ENCODE data around the gene TEAD4.

The TEAD4 gene

DNA sequence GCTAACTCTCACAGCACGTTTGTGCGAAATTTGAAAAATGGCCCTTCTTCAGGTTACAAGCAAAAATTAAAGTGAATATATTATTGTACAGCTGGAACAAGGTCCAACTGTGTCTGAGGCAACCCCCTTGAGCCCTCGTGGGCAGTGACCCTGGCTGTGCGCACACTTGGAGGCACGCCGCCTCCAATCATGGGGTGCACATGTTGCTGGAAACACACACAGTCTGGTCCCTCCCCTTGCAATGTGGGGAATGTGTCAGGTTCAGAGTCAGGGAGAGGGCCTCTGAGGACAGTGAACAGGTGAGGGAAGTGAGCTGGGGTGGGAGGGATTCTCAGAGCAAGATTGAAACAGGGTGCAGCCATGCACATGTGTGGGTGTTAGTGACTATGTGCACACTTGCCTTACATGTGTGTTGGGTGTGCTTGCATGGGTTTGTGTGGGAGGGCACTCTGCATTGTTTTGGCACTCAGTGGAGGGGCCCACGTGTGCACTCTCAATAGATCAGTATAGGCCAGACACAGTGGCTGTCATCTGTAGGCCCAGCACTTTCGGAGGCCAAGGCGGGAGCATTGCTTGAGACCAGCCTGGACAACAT is 127.6 kb downstream of the TEAD4 start:
- Mint-ChIP-seq H3K4me1 (ENCODE audit: low read depth) (no peaks in the 10 kb centered on the region), H3K27ac (no peak overlapping the region), H3K36me3 (ENCODE audit: low read depth) (no peaks in the 10 kb centered on the region), H3K9me3 (no peaks in the 10 kb centered on the region), H3K4me3 (no peak overlapping the region), H3K27me3 (peaks cover 21% of the 10 kb centered on the region)
- intact Hi-C loops (cut with micrococcal nuclease): no loop called here

DNA sequence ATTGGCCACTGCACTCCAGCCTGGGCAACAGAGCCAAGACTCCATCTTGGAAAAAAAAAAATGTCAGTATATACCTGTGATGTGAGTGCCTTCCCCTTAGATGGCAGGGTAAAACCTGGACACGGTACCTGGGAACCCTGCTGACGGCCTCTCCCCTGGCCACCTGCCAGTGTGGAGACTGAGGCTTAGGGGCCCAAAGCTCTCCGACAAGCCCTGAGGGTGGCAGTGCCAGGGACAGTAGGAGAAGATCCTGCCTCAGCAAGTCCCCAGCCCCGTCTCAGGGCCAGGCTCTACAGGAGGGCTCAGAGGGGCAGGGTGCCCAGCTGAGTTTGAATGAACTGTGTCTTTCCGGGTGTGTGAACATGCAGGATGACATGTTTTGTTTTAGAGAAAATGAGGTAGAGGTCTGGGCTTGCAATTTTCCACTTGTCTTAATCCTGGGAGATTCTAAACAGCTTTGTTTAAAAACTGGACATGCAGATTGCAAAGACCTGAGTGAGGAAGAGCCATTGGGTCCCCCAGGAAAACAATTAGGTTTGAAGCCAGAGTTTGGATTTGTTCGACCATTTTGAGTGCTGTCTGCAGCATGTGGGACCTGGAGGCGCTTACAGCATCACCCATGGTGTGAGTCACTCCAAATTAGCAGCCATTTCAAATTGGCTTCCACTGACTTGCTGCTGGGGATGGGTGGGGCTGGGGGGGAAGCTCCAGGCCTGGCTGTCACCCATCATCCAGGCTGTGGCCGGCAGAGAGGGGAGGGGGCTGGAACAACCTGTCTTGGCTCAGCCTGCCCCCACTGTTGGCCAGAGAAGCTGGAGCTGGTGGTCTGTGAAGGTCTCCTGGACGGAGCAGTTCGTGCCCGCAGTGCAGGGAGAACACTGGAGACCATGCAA is 128.8 kb downstream of the TEAD4 start:
- peaks cover 16% of the 10 kb centered on the region for H3K27me3 Mint-ChIP-seq
- no peaks in the 10 kb centered on the region for H3K36me3 Mint-ChIP-seq (ENCODE audit: low read depth)
- H3K27ac Mint-ChIP-seq: no peak overlapping the region
- no peaks in the 10 kb centered on the region for H3K4me1 Mint-ChIP-seq (ENCODE audit: low read depth)
- H3K4me3 Mint-ChIP-seq: no peak overlapping the region
- intact Hi-C loops (cut with micrococcal nuclease): no loop called here
- H3K9me3 Mint-ChIP-seq: no peaks in the 10 kb centered on the region

DNA sequence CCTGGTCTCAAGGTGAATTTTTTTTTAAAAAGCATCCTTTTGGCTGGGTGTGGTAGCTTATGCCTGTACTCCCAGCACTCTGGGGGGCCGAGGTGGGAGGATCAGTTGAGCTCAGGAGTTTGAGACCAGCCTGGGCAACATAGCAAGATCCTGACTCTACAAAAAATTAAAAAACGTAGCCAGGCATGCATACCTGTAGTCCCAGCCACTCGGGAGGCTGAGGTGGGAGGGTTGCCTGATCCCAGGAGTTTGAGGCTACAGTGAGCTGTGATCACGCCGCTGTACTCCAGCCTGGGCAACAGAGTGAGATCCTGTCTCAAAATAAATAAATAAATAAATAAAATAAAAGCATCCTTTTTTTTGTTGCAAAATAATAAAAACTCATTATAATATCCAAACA is 130.4 kb downstream of the TEAD4 start:
- H3K27me3 Mint-ChIP-seq: peaks cover 12% of the 10 kb centered on the region
- H3K36me3 Mint-ChIP-seq (ENCODE audit: low read depth): no peaks in the 10 kb centered on the region
- no peak overlapping the region for H3K27ac Mint-ChIP-seq
- H3K4me1 Mint-ChIP-seq (ENCODE audit: low read depth): no peaks in the 10 kb centered on the region
- no peaks in the 10 kb centered on the region for H3K9me3 Mint-ChIP-seq
- intact Hi-C loops (cut with micrococcal nuclease): no loop called here
- no peak overlapping the region for H3K4me3 Mint-ChIP-seq

All from dendritic cell treated with granulocyte-macrophage colony-stimulating factor and Interleukin-4, amounts not matched to agents 40 ng/mL and 50 ng/mL, for 4 days (primary cell).